Measurements from ENCODE around the gene ZIC4. TPM values are rescaled to one million over a fixed set of nuclear protein-coding genes. Genes with fewer than 3 reads are reported as not detected.

Gene ZIC4
- total RNA-seq, 2 donors from 2014 or later, result not detected

GRCh38 chr3:147356909-147357900 lies 49.1 kb downstream of the ZIC4 start:
- H3K27me3 ChIP-seq, result peaks cover 66% of the 10 kb centered on the region
- no peak overlapping the region for H3K4me3 ChIP-seq
- intact Hi-C loops (cut with DNase I), result no loop called here
- DNase-seq, result no peak
- H3K36me3 ChIP-seq, result no peaks in the 10 kb centered on the region
- H3K4me1 ChIP-seq, result no peaks in the 10 kb centered on the region
- H3K9me3 ChIP-seq, result no peaks in the 10 kb centered on the region
- H3K9ac ChIP-seq (ENCODE audit: low read depth in 2 of 2, low read length in 2 of 2), result no peak overlapping the region
- H3K27ac ChIP-seq, result no peak overlapping the region
- TF ChIP-seq, protein P1, sequence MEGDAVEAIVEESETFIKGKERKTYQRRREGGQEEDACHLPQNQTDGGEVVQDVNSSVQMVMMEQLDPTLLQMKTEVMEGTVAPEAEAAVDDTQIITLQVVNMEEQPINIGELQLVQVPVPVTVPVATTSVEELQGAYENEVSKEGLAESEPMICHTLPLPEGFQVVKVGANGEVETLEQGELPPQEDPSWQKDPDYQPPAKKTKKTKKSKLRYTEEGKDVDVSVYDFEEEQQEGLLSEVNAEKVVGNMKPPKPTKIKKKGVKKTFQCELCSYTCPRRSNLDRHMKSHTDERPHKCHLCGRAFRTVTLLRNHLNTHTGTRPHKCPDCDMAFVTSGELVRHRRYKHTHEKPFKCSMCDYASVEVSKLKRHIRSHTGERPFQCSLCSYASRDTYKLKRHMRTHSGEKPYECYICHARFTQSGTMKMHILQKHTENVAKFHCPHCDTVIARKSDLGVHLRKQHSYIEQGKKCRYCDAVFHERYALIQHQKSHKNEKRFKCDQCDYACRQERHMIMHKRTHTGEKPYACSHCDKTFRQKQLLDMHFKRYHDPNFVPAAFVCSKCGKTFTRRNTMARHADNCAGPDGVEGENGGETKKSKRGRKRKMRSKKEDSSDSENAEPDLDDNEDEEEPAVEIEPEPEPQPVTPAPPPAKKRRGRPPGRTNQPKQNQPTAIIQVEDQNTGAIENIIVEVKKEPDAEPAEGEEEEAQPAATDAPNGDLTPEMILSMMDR (IDR thresholded peaks at IDR 0.05), result no peak

- H3K36me3 ChIP-seq, result no peaks in the 10 kb centered on the region
- no peak overlapping the region for H3K9ac ChIP-seq (ENCODE audit: low read depth in 2 of 2, low read length in 2 of 2)
- no peak for DNase-seq
- TF ChIP-seq, protein P1 (IDR thresholded peaks at IDR 0.05), result no peak
- intact Hi-C loops (cut with DNase I), result no loop called here
- no peaks in the 10 kb centered on the region for H3K4me1 ChIP-seq
- no peak overlapping the region for H3K27ac ChIP-seq
- peaks cover 62% of the 10 kb centered on the region for H3K27me3 ChIP-seq
- no peak overlapping the region for H3K4me3 ChIP-seq
- H3K9me3 ChIP-seq, result no peaks in the 10 kb centered on the region
Measured at GRCh38 chr3:147356145-147356908, 50.0 kb downstream of the ZIC4 start.

DNA sequence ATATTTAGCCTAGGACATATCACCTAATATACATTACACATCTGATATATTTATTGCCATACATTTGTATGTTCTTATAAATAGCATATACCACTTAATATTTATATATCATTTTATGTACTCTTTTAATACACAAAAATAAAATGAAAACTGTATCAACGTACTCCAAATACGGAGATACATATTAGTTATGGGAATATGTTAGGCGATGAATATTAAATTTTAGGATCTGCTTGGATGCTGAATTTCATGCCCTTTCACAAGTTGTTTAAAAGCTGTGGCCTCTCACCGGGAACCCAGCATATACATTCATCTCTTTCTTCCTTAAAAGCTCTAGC lies 50.6 kb downstream of the ZIC4 start:
- Histone ChIP-seq H3K9ac (ENCODE audit: low read depth in 2 of 2, low read length in 2 of 2) (no peak overlapping the region), H3K27ac (no peak overlapping the region), H3K9me3 (no peaks in the 10 kb centered on the region), H3K36me3 (no peaks in the 10 kb centered on the region), H3K27me3 (peaks cover 58% of the 10 kb centered on the region), H3K4me1 (no peaks in the 10 kb centered on the region), H3K4me3 (no peak overlapping the region)
- TF ChIP-seq, protein P1 (IDR thresholded peaks at IDR 0.05), result no peak
- intact Hi-C loops (cut with DNase I), result no loop called here
- DNase-seq, result no peak

GRCh38 chr3:147355084-147355752 lies 51.1 kb downstream of the ZIC4 start:
- Histone ChIP-seq H3K4me3 (no peak overlapping the region), H3K27ac (no peak overlapping the region), H3K4me1 (no peaks in the 10 kb centered on the region), H3K9me3 (no peaks in the 10 kb centered on the region), H3K9ac (ENCODE audit: low read depth in 2 of 2, low read length in 2 of 2) (no peak overlapping the region), H3K36me3 (no peaks in the 10 kb centered on the region), H3K27me3 (peaks cover 56% of the 10 kb centered on the region)
- TF ChIP-seq, protein P1 (IDR thresholded peaks at IDR 0.05), result no peak
- intact Hi-C loops (cut with DNase I), result no loop called here
- DNase-seq, result no peak

DNA sequence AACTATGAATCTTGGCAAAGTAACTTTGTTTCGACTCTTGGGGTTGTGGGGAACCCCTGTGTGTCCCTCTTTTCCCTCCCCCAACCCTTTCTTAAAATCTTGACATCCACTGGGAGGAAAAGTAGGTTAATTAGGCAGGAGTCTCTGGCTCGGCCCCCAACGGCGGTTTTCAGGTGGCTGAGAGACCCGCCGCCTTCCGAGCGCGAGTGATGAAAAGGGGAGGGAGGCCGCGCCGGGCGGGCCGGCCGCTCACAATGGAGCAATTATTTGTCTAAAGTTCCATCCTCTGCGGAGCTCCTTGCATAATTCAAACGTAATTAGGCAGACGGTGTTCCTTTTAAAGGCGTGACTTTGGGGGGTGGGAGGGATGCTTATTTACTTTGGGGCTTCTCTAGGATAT lies 51.7 kb downstream of the ZIC4 start:
- H3K27ac ChIP-seq, result no peak overlapping the region
- H3K27me3 ChIP-seq, result peaks cover 50% of the 10 kb centered on the region
- no peaks in the 10 kb centered on the region for H3K36me3 ChIP-seq
- H3K9me3 ChIP-seq, result no peaks in the 10 kb centered on the region
- H3K4me3 ChIP-seq, result no peak overlapping the region
- intact Hi-C loops (cut with DNase I), result no loop called here
- no peak for DNase-seq
- H3K4me1 ChIP-seq, result no peaks in the 10 kb centered on the region
- no peak overlapping the region for H3K9ac ChIP-seq (ENCODE audit: low read depth in 2 of 2, low read length in 2 of 2)
- TF ChIP-seq, protein P1 (IDR thresholded peaks at IDR 0.05), result no peak

Measured in colonic mucosa (tissue), 4 donors.